Endothelial cell (in vitro differentiated cells): ENCODE data around the gene WDFY3. TPM values are rescaled to one million over a fixed set of nuclear protein-coding genes. Genes with fewer than 3 reads are reported as not detected.

ENCODE experiments used
- DNase-seq: peaks from one replicate; pipeline ENCODE4 v3.0.0; 2021; ENCODE audit warnings: low spot score
- H3K27ac Mint-ChIP-seq: one replicate; pipeline ENCODE4 v1.8.0; 2021; ENCODE audit warnings: mixed read lengths, inconsistent platforms; ENCODE audit not compliant: unreplicated experiment
- H3K27me3 Mint-ChIP-seq: one replicate; pipeline ENCODE4 v1.8.0; 2021; ENCODE audit warnings: mild to moderate bottlenecking, moderate library complexity, mixed read lengths, inconsistent platforms; ENCODE audit not compliant: unreplicated experiment
- H3K36me3 Mint-ChIP-seq: one replicate; pipeline ENCODE4 v1.8.0; 2021; ENCODE audit warnings: mild to moderate bottlenecking, low read depth, mixed read lengths, inconsistent platforms; ENCODE audit not compliant: unreplicated experiment
- H3K4me1 Mint-ChIP-seq: one replicate; pipeline ENCODE4 v1.8.0; 2021; ENCODE audit warnings: mild to moderate bottlenecking, mixed read lengths, inconsistent platforms; ENCODE audit not compliant: unreplicated experiment
- H3K4me3 Mint-ChIP-seq: one replicate; pipeline ENCODE4 v1.8.0; 2021; ENCODE audit warnings: mild to moderate bottlenecking, mixed read lengths, inconsistent platforms; ENCODE audit not compliant: unreplicated experiment
- H3K9me3 Mint-ChIP-seq: one replicate; pipeline ENCODE4 v1.8.0; 2021; ENCODE audit warnings: mixed read lengths, inconsistent platforms; ENCODE audit not compliant: unreplicated experiment
- total RNA-seq: library from RNA; stranded (reverse); fragmentation: NEBNext Ultra II Directional; extraction: Animal tissue kit (Norgen Biotek cat#: 25700); gene quantifications from one replicate; pipeline ENCODE4 v1.2.1, GENCODE V29; 2021; ENCODE audit not compliant: unreplicated experiment
- TF ChIP-seq, protein P1 (sequence below): fragments of 200-600 bp; sonication (generic); IDR thresholded peaks from one replicate; pipeline ENCODE4 v1.5.0; 2021; ENCODE audit warnings: antibody characterized with exemption; ENCODE audit not compliant: unreplicated experiment

WDFY3 gene
- total RNA-seq, 1 donor from 2014 or later, result 94.8 TPM

DNA sequence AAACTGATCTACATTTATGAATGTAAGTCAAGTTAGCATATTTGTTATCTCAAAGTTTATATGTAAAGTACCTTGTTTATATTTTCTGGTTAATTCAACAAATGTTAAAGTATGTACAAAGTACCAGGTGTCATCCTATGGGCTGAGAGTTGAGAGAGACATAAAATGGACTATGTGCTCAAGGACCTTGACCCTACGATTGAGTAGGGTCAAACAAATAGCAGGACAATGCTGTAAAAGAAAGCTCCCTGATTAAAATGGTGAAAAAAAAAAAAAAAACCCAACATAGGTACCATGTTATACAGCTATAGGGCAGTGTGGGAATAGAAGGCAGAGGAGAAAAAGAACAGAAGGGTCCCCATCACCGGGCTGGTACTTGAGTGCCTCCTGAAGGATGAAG is 260.2 kb downstream of the WDFY3 start:
- DNase-seq, result no peak
- TF ChIP-seq, protein P1, sequence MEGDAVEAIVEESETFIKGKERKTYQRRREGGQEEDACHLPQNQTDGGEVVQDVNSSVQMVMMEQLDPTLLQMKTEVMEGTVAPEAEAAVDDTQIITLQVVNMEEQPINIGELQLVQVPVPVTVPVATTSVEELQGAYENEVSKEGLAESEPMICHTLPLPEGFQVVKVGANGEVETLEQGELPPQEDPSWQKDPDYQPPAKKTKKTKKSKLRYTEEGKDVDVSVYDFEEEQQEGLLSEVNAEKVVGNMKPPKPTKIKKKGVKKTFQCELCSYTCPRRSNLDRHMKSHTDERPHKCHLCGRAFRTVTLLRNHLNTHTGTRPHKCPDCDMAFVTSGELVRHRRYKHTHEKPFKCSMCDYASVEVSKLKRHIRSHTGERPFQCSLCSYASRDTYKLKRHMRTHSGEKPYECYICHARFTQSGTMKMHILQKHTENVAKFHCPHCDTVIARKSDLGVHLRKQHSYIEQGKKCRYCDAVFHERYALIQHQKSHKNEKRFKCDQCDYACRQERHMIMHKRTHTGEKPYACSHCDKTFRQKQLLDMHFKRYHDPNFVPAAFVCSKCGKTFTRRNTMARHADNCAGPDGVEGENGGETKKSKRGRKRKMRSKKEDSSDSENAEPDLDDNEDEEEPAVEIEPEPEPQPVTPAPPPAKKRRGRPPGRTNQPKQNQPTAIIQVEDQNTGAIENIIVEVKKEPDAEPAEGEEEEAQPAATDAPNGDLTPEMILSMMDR, result no peak
- H3K27ac Mint-ChIP-seq, result no peak overlapping the region
- H3K9me3 Mint-ChIP-seq, result no peaks in the 10 kb centered on the region
- peaks cover 8% of the 10 kb centered on the region for H3K4me1 Mint-ChIP-seq
- H3K4me3 Mint-ChIP-seq, result no peak overlapping the region
- H3K36me3 Mint-ChIP-seq, result peaks cover 39% of the 10 kb centered on the region
- H3K27me3 Mint-ChIP-seq, result no peaks in the 10 kb centered on the region

DNA sequence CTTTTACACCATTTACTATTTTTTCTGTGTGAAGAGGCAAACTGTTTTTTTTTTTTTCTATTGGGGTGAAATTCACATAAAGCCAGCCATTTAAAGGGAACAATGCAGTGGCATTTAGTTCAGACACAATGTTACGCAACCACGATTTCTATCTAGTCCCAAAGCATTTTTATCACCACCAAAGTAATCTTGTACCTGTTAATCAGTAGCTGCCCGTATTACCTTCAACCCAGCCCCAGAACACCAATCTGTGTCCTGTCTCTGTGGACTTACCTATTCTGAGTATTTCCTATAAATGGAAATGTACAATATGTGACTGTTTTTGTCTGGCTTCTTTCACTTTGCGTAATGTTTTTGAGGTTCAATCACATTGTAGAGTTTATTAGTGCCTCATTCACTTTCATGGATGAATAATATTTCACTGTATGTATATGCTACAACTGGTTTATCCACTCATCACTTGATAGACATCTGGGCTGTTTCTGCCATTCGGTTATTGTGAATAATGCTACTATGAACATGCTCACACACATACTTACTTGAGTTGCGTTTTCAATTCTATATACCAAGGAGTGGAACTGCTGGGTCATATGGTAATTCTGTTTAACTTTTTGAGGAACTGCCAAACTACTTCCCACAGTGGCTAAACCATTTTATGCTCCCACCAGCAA is 267.4 kb downstream of the WDFY3 start:
- Mint-ChIP-seq H3K36me3 (peaks cover 34% of the 10 kb centered on the region), H3K4me3 (no peak overlapping the region), H3K27ac (no peak overlapping the region), H3K9me3 (no peaks in the 10 kb centered on the region), H3K4me1 (no peaks in the 10 kb centered on the region), H3K27me3 (no peaks in the 10 kb centered on the region)
- no peak for DNase-seq
- TF ChIP-seq, protein P1, result no peak

DNA sequence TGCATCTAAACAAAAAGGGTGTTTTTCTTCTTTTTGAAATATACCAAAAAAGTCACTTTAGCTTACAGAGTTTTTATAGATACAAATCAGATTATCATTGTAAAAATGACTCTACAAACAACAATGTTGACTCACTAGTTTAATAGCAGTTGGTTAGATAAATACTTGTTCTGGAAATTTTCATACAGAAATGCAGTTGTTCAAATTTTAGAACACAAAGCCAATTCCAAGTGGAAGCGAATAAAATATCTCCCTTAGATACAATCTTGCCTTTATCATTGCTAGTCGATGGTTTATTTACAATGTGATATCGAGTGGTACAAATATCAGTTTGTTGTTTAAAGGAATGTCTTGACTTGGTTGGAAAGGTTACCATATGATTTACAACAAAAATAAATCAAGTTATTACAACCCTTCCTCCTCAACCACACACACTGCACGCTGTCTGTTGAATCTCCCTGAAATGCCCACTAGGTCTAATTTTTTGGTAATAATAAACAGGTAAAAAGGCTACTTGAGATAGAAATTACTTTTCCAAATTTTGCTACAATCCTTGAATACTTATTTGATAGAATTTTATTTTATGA is 268.8 kb downstream of the WDFY3 start:
- TF ChIP-seq, protein P1, result no peak

DNA sequence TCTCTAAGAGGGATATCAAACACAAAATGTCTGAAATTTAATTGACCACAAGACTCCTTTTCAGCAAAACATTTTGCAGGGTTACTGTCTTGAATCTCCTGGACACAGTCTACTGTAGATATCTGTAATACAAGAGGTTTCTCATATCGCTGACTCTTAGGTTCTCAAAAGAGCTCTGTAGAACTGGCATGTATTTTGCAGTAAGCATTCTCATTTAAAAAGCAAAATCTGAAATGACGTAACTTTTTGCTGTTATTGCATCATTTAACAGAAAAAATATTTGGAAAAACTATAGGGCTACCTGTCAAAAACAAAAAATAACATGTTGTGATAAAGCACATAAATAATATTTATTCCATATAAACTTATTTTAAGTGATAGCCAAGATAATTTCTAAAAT is 269.3 kb downstream of the WDFY3 start:
- H3K4me1 Mint-ChIP-seq, result no peaks in the 10 kb centered on the region
- H3K4me3 Mint-ChIP-seq, result no peak overlapping the region
- no peaks in the 10 kb centered on the region for H3K9me3 Mint-ChIP-seq
- H3K27ac Mint-ChIP-seq, result no peak overlapping the region
- no peaks in the 10 kb centered on the region for H3K27me3 Mint-ChIP-seq
- DNase-seq, result no peak
- TF ChIP-seq, protein P1, result no peak
- H3K36me3 Mint-ChIP-seq, result peaks cover 33% of the 10 kb centered on the region

More for the DNA sequence above, 268.8 kb downstream of the WDFY3 start:
- Mint-ChIP-seq H3K4me1 (no peaks in the 10 kb centered on the region), H3K9me3 (no peaks in the 10 kb centered on the region), H3K4me3 (no peak overlapping the region), H3K36me3 (peaks cover 33% of the 10 kb centered on the region), H3K27ac (no peak overlapping the region), H3K27me3 (no peaks in the 10 kb centered on the region)
- DNase-seq, result no peak

DNA sequence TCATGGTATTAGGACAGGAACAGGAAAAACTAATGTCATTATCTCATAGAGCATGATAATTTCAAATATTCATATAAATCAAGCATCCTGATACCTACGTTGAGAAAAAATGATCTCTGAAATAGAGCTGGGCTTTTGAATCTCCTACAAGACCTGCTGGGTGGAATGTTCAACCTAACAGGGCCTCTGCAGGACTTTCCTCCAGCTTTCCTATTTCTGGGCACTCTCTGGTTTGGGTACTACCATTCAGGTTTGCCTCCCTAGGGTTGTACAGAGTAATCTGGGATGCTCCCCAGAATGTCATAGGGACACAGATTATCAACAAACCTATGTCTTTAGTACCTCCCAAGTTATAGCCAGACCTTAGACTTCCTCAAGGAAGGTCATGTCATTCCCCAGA is 274.7 kb downstream of the WDFY3 start:
- no peak overlapping the region for H3K4me3 Mint-ChIP-seq

More for the DNA sequence above, 274.7 kb downstream of the WDFY3 start:
- TF ChIP-seq, protein P1, result no peak
- H3K27me3 Mint-ChIP-seq, result no peaks in the 10 kb centered on the region
- peaks cover 40% of the 10 kb centered on the region for H3K36me3 Mint-ChIP-seq
- no peak for DNase-seq
- no peaks in the 10 kb centered on the region for H3K9me3 Mint-ChIP-seq
- H3K27ac Mint-ChIP-seq, result no peak overlapping the region
- peaks cover 14% of the 10 kb centered on the region for H3K4me1 Mint-ChIP-seq
